SKM-1 treated with dmso at 0.1 percent for 144 hours (cell line): Measurements from ENCODE around the gene EXOC4.
"Not testable (repeated sequence)": the region's sequence is repeated elsewhere in the genome, so short reads cannot be mapped to it uniquely, and the experiment has no call there.

Experiments
- DNase-seq: peaks from one replicate; lab custom pipeline; 2025; ENCODE audit not compliant: unreplicated experiment; lab: John Stamatoyannopoulos, UW

EXOC4 gene

GRCh38 chr7:133854739-133855138 is 601.9 kb downstream of the EXOC4 start:
- peak; percentile 31 for DNase-seq

- no peak for DNase-seq
Measured at GRCh38 chr7:133857376-133858119, 604.7 kb downstream of the EXOC4 start.

- DNase-seq: no peak
Measured at GRCh38 chr7:133858311-133858710, 605.4 kb downstream of the EXOC4 start.

GRCh38 chr7:133859231-133859630 is 606.4 kb downstream of the EXOC4 start:
- DNase-seq: no peak

GRCh38 chr7:133859871-133860450 is 607.1 kb downstream of the EXOC4 start:
- DNase-seq: no peak

- DNase-seq: no peak
Measured at GRCh38 chr7:133860628-133861335, 607.9 kb downstream of the EXOC4 start.

GRCh38 chr7:133861876-133862275 is 609.0 kb downstream of the EXOC4 start:
- no peak for DNase-seq

- DNase-seq: no peak
Measured at GRCh38 chr7:133863362-133864061, 610.6 kb downstream of the EXOC4 start.

- no peak for DNase-seq
Measured at GRCh38 chr7:133869556-133869955, 616.7 kb downstream of the EXOC4 start.

GRCh38 chr7:133871757-133872156 is 618.9 kb downstream of the EXOC4 start:
- no peak for DNase-seq

GRCh38 chr7:133873187-133873586 is 620.3 kb downstream of the EXOC4 start:
- no peak for DNase-seq

- no peak for DNase-seq
Measured at GRCh38 chr7:133873631-133874030, 620.8 kb downstream of the EXOC4 start.

- no peak for DNase-seq
Measured at GRCh38 chr7:133883591-133883990, 630.7 kb downstream of the EXOC4 start.

- no peak for DNase-seq
Measured at GRCh38 chr7:133885213-133885612, 632.3 kb downstream of the EXOC4 start.

- no peak for DNase-seq
Measured at GRCh38 chr7:133886086-133886485, 633.2 kb downstream of the EXOC4 start.

- DNase-seq: no peak
Measured at GRCh38 chr7:133886797-133887196, 633.9 kb downstream of the EXOC4 start.

GRCh38 chr7:133887459-133887858 is 634.6 kb downstream of the EXOC4 start:
- no peak for DNase-seq

GRCh38 chr7:133888061-133888930 is 635.4 kb downstream of the EXOC4 start:
- DNase-seq: no peak

- DNase-seq: no peak
Measured at GRCh38 chr7:133904776-133905175, 651.9 kb downstream of the EXOC4 start.

GRCh38 chr7:133906553-133906952 is 653.7 kb downstream of the EXOC4 start:
- DNase-seq: not testable (repeated sequence)

GRCh38 chr7:133910761-133911160 is 657.9 kb downstream of the EXOC4 start:
- no peak for DNase-seq
